Measurements from ENCODE around the gene AKR1C2.
"Not testable (repeated sequence)": the region's sequence is repeated elsewhere in the genome, so short reads cannot be mapped to it uniquely, and the experiment has no call there.

Gene AKR1C2

DNA sequence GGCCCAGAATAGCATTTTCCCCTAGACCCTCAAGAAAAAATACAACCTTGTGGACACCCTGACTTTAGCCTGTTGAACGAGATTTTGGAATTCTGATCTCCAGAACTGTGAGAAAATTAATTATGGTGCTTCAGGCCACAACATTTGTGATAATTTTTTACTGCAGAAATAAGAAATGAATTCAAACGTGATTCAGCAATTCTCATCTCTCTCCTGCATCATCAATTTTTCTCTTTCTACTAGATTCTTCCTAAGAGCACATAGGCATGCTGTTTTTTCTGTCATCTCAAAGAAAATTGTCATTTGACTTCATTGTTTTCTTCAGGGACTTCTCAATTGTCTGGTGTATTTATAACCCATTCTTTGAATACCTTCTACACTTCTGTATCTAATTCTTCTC, 8.9 kb upstream of the AKR1C2 start:
- Histone ChIP-seq H3K9me3 (ENCODE audit: insufficient read depth, low read length) (no peaks in the 10 kb centered on the region), H3K79me2 (ENCODE audit: insufficient read depth, low read length) (no peaks in the 10 kb centered on the region), H3K9ac (ENCODE audit: low read length) (no peak overlapping the region), H3K36me3 (ENCODE audit: low read length) (no peaks in the 10 kb centered on the region), H3K27me3 (ENCODE audit: low read length) (no peaks in the 10 kb centered on the region), H3K9me2 (replicated peaks; ENCODE audit: insufficient read depth, low read length) (no peaks in the 10 kb centered on the region), H4K20me1 (ENCODE audit: low read depth, low read length) (no peaks in the 10 kb centered on the region), H2AFZ (ENCODE audit: low read depth, low read length, severe bottlenecking) (no peak overlapping the region), H3K4me3 (ENCODE audit: insufficient read depth, low read length, poor library complexity, severe bottlenecking) (no peak overlapping the region), H3K4me2 (ENCODE audit: low read depth, low read length, poor library complexity, severe bottlenecking) (no peak overlapping the region), H3K27ac (ENCODE audit: low read depth, low read length) (no peak overlapping the region), H3F3A (ENCODE audit: insufficient read depth) (no peaks in the 10 kb centered on the region)
- TF ChIP-seq, protein P1, sequence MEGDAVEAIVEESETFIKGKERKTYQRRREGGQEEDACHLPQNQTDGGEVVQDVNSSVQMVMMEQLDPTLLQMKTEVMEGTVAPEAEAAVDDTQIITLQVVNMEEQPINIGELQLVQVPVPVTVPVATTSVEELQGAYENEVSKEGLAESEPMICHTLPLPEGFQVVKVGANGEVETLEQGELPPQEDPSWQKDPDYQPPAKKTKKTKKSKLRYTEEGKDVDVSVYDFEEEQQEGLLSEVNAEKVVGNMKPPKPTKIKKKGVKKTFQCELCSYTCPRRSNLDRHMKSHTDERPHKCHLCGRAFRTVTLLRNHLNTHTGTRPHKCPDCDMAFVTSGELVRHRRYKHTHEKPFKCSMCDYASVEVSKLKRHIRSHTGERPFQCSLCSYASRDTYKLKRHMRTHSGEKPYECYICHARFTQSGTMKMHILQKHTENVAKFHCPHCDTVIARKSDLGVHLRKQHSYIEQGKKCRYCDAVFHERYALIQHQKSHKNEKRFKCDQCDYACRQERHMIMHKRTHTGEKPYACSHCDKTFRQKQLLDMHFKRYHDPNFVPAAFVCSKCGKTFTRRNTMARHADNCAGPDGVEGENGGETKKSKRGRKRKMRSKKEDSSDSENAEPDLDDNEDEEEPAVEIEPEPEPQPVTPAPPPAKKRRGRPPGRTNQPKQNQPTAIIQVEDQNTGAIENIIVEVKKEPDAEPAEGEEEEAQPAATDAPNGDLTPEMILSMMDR (IDR thresholded peaks at IDR 0.05; ENCODE audit: insufficient read depth, low read length, poor library complexity, severe bottlenecking), result no peak
- TF ChIP-seq EZH2phosphoT487 (conservative IDR thresholded peaks at IDR 0.05; ENCODE audit: low read length), result no peak

DNA sequence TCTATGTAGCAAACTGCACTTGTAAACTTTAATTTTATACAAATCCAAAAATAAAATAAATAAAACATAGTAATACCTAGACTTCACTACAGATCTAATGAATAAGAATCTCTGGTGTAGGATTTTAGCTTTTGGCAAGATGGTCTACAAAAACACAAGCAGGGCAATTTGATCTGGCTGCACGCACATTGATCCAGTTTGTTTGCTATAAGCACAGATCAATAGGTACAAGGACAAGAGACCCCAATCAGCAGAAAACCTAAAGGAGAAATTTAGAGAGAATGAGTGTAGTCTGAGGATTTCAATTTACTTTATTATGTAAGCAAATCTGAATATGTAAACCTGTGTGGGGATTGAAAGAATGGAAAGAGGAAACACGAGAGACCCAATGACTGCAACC, 7.7 kb upstream of the AKR1C2 start:
- H3K4me3 ChIP-seq (ENCODE audit: insufficient read depth, low read length, poor library complexity, severe bottlenecking); H3F3A ChIP-seq (ENCODE audit: insufficient read depth); H3K4me2 ChIP-seq (ENCODE audit: low read depth, low read length, poor library complexity, severe bottlenecking); H3K9ac ChIP-seq (ENCODE audit: low read length); H2AFZ ChIP-seq (ENCODE audit: low read depth, low read length, severe bottlenecking); H3K9me2 ChIP-seq (replicated peaks; ENCODE audit: insufficient read depth, low read length); H3K36me3 ChIP-seq (ENCODE audit: low read length); H3K27me3 ChIP-seq (ENCODE audit: low read length); H3K79me2 ChIP-seq (ENCODE audit: insufficient read depth, low read length); H4K20me1 ChIP-seq (ENCODE audit: low read depth, low read length); H3K27ac ChIP-seq (ENCODE audit: low read depth, low read length); H3K9me3 ChIP-seq (ENCODE audit: insufficient read depth, low read length): not testable (repeated sequence)

DNA sequence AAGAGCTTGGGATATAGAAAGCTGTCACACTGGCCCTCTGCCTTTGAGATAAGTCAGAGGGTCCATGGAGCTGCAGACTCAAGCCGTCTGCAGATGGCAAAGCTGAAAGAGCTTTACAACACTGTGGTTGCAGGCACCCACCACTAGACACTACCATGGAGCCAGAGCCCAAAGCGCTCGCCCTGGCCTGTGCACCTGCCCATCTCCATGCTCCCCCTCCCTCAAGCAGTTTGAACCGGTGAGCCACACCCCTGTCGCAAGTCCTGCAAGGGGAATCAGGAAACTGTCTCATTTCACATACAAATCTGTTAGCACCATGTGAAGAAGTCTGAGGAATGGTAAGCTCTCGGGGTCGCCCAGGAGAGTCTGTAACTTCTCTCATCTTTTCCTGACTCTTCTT, 6.4 kb upstream of the AKR1C2 start:
- not testable (repeated sequence) for H3K4me3 ChIP-seq (ENCODE audit: insufficient read depth, low read length, poor library complexity, severe bottlenecking); H3K4me2 ChIP-seq (ENCODE audit: low read depth, low read length, poor library complexity, severe bottlenecking); H3K9ac ChIP-seq (ENCODE audit: low read length); H3K79me2 ChIP-seq (ENCODE audit: insufficient read depth, low read length); H3K36me3 ChIP-seq (ENCODE audit: low read length); H3K9me3 ChIP-seq (ENCODE audit: insufficient read depth, low read length); H3K27me3 ChIP-seq (ENCODE audit: low read length); H3F3A ChIP-seq (ENCODE audit: insufficient read depth); H3K27ac ChIP-seq (ENCODE audit: low read depth, low read length); H4K20me1 ChIP-seq (ENCODE audit: low read depth, low read length); H3K9me2 ChIP-seq (replicated peaks; ENCODE audit: insufficient read depth, low read length); H2AFZ ChIP-seq (ENCODE audit: low read depth, low read length, severe bottlenecking)

DNA sequence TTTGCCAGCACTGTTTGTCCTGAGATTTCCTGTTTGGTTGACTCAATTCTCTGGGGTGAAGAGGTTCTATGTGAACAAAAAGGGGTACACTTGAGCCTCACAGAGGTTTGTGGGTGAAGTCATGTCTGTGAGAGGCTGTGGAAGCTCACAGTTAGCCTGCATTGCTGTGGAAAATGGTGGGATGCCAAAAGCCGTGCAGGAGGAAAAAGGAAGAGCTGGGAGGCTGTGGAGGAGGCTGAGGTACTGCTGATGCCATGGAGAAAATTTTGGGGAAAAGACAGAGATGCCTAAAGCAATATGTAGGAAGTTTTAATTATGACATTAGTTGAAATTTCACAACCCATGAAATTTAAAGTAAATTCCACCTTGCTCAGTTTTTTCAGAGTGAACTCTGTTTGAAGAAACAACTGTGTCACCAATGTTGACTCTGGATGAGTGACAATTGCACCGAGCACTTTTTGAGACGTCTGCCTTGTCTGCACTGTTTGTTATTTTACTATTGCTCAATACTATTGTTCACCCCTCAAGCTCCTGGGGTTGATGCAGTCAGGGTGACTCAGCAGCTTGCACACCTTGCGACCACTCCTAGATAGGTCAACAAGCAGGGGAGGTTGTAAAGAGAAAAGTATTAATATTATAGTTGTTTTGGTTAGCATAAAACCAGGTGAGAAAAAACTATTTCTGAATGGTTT, 5.3 kb upstream of the AKR1C2 start:
- H3F3A ChIP-seq (ENCODE audit: insufficient read depth); H4K20me1 ChIP-seq (ENCODE audit: low read depth, low read length); H3K27me3 ChIP-seq (ENCODE audit: low read length); H3K9ac ChIP-seq (ENCODE audit: low read length); H3K27ac ChIP-seq (ENCODE audit: low read depth, low read length); H3K4me2 ChIP-seq (ENCODE audit: low read depth, low read length, poor library complexity, severe bottlenecking); H2AFZ ChIP-seq (ENCODE audit: low read depth, low read length, severe bottlenecking); H3K9me2 ChIP-seq (replicated peaks; ENCODE audit: insufficient read depth, low read length); H3K4me3 ChIP-seq (ENCODE audit: insufficient read depth, low read length, poor library complexity, severe bottlenecking); H3K36me3 ChIP-seq (ENCODE audit: low read length); H3K79me2 ChIP-seq (ENCODE audit: insufficient read depth, low read length); H3K9me3 ChIP-seq (ENCODE audit: insufficient read depth, low read length): not testable (repeated sequence)

GRCh38 chr10:5004501-5004900, 844 bp upstream of the AKR1C2 start:
- H3K79me2 ChIP-seq (ENCODE audit: insufficient read depth, low read length); H3K27me3 ChIP-seq (ENCODE audit: low read length); H3K9ac ChIP-seq (ENCODE audit: low read length); H2AFZ ChIP-seq (ENCODE audit: low read depth, low read length, severe bottlenecking); H3K36me3 ChIP-seq (ENCODE audit: low read length); H3F3A ChIP-seq (ENCODE audit: insufficient read depth); H3K4me2 ChIP-seq (ENCODE audit: low read depth, low read length, poor library complexity, severe bottlenecking); H3K27ac ChIP-seq (ENCODE audit: low read depth, low read length); H3K9me2 ChIP-seq (replicated peaks; ENCODE audit: insufficient read depth, low read length); H3K4me3 ChIP-seq (ENCODE audit: insufficient read depth, low read length, poor library complexity, severe bottlenecking); H4K20me1 ChIP-seq (ENCODE audit: low read depth, low read length); H3K9me3 ChIP-seq (ENCODE audit: insufficient read depth, low read length): not testable (repeated sequence)

DNA sequence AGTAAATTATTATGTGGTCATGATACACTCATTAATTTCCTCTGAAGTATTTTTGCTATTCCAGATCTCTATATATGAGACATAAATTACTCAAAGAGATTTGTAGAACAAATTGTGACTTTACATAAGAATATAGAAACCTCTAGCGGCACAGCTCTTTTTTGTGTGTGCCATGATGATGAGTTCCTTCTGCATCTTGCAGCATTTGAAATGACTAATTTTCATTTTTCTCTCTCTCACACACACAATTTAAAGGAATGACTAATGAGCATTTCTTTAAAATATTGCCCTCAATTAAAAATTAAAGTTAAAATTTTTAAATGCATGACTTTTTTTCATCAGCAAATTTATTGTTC, 351 bp upstream of the AKR1C2 start:
- not testable (repeated sequence) for H3K27ac ChIP-seq (ENCODE audit: low read depth, low read length); H3F3A ChIP-seq (ENCODE audit: insufficient read depth); H3K36me3 ChIP-seq (ENCODE audit: low read length); H3K4me3 ChIP-seq (ENCODE audit: insufficient read depth, low read length, poor library complexity, severe bottlenecking); H3K9me2 ChIP-seq (replicated peaks; ENCODE audit: insufficient read depth, low read length); H3K9me3 ChIP-seq (ENCODE audit: insufficient read depth, low read length); H3K4me2 ChIP-seq (ENCODE audit: low read depth, low read length, poor library complexity, severe bottlenecking); H3K27me3 ChIP-seq (ENCODE audit: low read length); H2AFZ ChIP-seq (ENCODE audit: low read depth, low read length, severe bottlenecking); H3K9ac ChIP-seq (ENCODE audit: low read length); H4K20me1 ChIP-seq (ENCODE audit: low read depth, low read length); H3K79me2 ChIP-seq (ENCODE audit: insufficient read depth, low read length)
